DOHH2 (cell line): Measurements from ENCODE around the gene JUN.

ENCODE experiments used
- EZH2phosphoT487 ChIP-seq: fragments of 200-600 bp; sonication (generic); IDR thresholded peaks from 2 replicates; pipeline ENCODE4 v1.6.1; 2017; ENCODE audit warnings: borderline replicate concordance, mild to moderate bottlenecking, antibody characterized with exemption, low read length, moderate library complexity, mixed read lengths
- TF ChIP-seq, protein P1 (sequence below): fragments of 200-600 bp; sonication (generic); IDR thresholded peaks from one replicate; pipeline ENCODE4 v1.5.1; 2014; ENCODE audit warnings: antibody characterized with exemption, mild to moderate bottlenecking, low read depth, low read length; ENCODE audit not compliant: poor library complexity, severe bottlenecking

DNA sequence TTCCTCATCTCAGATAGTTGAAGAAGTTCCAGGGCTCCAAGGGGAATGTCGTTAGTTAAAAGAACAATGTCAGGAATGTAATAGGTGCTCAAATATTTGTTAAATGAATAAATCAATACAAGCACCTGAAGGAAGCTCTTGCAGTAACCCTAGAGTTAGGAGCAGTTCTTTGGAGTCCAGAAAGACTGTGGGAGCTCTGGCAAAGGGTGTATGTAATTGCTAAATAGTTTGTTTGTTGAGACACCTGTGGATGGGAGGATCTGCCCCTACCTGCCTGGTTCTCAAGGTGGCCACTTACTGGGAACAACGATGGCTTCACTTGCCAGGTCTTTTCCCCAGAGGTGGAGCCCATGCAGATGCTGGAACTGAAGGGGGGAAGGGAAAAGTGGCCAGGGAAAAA, 27.5 kb upstream of the JUN start:
- TF ChIP-seq, protein P1, sequence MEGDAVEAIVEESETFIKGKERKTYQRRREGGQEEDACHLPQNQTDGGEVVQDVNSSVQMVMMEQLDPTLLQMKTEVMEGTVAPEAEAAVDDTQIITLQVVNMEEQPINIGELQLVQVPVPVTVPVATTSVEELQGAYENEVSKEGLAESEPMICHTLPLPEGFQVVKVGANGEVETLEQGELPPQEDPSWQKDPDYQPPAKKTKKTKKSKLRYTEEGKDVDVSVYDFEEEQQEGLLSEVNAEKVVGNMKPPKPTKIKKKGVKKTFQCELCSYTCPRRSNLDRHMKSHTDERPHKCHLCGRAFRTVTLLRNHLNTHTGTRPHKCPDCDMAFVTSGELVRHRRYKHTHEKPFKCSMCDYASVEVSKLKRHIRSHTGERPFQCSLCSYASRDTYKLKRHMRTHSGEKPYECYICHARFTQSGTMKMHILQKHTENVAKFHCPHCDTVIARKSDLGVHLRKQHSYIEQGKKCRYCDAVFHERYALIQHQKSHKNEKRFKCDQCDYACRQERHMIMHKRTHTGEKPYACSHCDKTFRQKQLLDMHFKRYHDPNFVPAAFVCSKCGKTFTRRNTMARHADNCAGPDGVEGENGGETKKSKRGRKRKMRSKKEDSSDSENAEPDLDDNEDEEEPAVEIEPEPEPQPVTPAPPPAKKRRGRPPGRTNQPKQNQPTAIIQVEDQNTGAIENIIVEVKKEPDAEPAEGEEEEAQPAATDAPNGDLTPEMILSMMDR = no peak
- TF ChIP-seq EZH2phosphoT487 = no peak
